ENCODE results near the gene MMEL1. TPM values are rescaled to one million over a fixed set of nuclear protein-coding genes. Genes with fewer than 3 reads are reported as not detected.

MMEL1 gene
- total RNA-seq, 6 donors from 2014 or later = 2.9 to 5.5 (median 5.1) TPM; not detected in 2

DNA sequence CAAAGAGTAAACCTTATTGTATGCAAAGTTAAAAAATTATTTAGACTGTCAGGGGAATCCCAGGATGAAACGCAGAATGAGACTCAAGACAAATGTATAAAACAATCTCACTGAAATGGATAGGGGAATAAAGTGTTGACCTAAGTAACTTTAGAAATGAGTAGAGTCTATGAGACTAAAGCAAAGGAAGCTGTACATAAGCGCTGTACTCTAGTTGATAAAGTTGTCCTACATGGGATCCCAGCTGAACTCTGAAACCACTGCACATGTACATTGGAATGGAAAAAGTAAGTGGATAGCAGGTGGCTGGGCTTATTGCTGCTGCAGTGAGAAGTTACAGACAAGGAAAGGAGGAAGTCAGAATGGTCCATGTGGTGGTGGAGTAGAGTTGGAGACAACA lies 18.7 kb downstream of the MMEL1 start:
- no peak overlapping the region for H3K4me3 ChIP-seq
- DNase-seq (no peak), ATAC-seq (ENCODE audit: low FRiP score in 2 of 2) (no peak)
- H3K4me1 ChIP-seq = peaks cover 0 to 10% (median 5%) of the 10 kb centered on the region in 4 donors
- no peaks in the 10 kb centered on the region for H3K27me3 ChIP-seq
- no peak overlapping the region for H3K27ac ChIP-seq
- 89 to 98% methylated on average over 2 of the region's 2 CpGs for WGBS, 2 donors
- peaks cover 0 to 9% (median 5%) of the 10 kb centered on the region in 4 donors for H3K9me3 ChIP-seq
- no peak for TF ChIP-seq POLR2A (IDR thresholded peaks at IDR 0.05)
- TF ChIP-seq, protein P1, sequence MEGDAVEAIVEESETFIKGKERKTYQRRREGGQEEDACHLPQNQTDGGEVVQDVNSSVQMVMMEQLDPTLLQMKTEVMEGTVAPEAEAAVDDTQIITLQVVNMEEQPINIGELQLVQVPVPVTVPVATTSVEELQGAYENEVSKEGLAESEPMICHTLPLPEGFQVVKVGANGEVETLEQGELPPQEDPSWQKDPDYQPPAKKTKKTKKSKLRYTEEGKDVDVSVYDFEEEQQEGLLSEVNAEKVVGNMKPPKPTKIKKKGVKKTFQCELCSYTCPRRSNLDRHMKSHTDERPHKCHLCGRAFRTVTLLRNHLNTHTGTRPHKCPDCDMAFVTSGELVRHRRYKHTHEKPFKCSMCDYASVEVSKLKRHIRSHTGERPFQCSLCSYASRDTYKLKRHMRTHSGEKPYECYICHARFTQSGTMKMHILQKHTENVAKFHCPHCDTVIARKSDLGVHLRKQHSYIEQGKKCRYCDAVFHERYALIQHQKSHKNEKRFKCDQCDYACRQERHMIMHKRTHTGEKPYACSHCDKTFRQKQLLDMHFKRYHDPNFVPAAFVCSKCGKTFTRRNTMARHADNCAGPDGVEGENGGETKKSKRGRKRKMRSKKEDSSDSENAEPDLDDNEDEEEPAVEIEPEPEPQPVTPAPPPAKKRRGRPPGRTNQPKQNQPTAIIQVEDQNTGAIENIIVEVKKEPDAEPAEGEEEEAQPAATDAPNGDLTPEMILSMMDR (IDR thresholded peaks at IDR 0.05) = no peak
- TF ChIP-seq POLR2AphosphoS5 (IDR thresholded peaks at IDR 0.05) = no peak
- no peak for TF ChIP-seq EP300 (IDR thresholded peaks at IDR 0.05)
- no peaks in the 10 kb centered on the region for H3K36me3 ChIP-seq

DNA sequence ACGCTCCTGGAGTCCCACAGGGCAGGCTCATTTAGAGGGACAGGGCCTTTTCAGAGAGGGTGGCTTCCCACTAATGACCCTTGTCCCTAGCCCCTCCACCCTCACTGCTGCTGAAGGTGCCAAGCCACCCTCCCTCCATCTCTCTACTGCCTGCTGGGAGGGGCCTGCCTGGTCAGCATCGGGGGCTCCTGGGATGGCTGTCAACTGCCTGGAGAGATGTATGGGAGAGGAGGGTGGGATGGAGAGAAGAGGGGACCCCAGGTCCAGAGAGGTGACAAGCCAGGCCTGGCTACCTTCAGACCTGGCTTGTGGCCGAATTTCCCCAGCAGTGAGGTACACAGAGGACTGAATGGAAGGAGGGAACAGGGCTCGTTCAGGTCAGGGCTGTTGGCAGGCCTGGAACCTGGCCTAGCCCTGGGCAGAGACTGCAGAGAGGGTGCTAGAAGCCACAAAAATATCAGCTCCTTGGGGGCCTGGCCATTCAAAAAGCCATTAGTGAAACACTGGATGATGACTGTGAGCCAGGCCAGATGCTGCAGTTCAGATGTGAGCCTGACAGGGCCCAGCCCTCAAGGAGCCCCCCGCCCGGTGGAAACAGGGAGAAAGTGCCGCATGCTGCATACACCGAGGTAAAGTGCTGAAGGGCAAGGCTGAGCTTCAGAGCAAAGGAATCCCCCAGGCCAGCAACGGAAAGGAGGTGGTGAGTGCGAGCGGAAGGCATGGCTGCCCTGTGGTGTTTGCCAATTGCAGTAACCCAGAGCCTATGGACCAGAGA lies 20.0 kb downstream of the MMEL1 start:
- WGBS, 2 donors = 77 to 88% methylated on average over 11 of the region's 11 CpGs

DNA sequence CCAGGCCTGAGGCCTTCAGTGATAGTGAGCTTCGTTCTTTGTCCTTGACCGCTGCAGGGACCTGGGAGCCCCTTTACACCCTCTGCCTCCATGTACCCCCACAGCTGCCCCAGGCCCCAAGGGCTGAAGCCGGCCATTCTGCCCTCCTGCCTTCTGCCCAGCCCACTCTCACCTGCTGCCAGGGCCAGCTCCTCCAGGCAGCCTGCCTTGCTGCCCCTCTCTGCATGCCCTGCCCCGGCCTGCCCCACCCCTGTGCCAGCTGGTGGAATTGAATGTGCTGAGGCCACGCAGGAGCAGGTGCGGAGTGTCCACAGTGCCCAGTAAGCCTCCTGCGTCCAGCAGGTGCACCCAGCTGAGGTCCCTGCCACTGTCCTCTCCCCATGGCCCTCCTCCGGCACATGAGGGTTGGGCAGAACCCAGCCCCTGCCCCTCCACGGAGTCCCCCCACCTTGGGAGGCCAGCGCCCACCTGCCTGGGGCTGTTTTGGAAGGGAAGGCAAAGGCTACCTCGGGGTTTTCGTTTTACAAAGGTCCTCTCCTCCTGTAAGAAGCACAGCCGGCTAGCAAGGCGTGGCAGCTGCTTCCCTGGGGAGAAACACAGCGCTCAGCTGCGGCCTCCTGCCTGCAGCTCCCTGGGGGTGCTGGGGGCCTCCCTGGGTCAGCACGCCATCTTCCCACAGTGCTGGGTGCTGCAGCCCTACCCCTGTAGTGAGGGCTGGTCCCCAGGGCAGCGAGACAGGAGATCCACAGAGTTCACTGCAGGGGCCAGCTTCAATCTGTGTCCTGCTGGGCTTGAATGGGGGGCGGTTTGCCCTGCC lies 21.0 kb downstream of the MMEL1 start:
- 87 to 98% methylated on average over 5 to 13 of the region's 19 CpGs for WGBS, 2 donors
- H3K4me1 ChIP-seq = peaks cover 0 to 17% (median 7%) of the 10 kb centered on the region in 4 donors
- H3K27ac ChIP-seq = no peak overlapping the region
- no peak overlapping the region for H3K4me3 ChIP-seq
- peaks cover 0 to 9% (median 5%) of the 10 kb centered on the region in 4 donors for H3K9me3 ChIP-seq
- DNase-seq = peak in 1 of 2 donors; percentile 59
- TF ChIP-seq, protein P1 (IDR thresholded peaks at IDR 0.05) = no peak
- TF ChIP-seq POLR2A (IDR thresholded peaks at IDR 0.05) (no peak), POLR2AphosphoS5 (IDR thresholded peaks at IDR 0.05) (no peak), EP300 (IDR thresholded peaks at IDR 0.05) (no peak)
- no peak for ATAC-seq (ENCODE audit: low FRiP score in 2 of 2)
- H3K36me3 ChIP-seq = no peaks in the 10 kb centered on the region
- H3K27me3 ChIP-seq = no peaks in the 10 kb centered on the region

More for the DNA sequence above, 20.0 kb downstream of the MMEL1 start:
- ATAC-seq (ENCODE audit: low FRiP score in 2 of 2) (no peak), DNase-seq (peak in 1 of 2 donors; percentile 23)
- no peak for TF ChIP-seq POLR2A (IDR thresholded peaks at IDR 0.05)
- no peak for TF ChIP-seq POLR2AphosphoS5 (IDR thresholded peaks at IDR 0.05)
- TF ChIP-seq, protein P1 (IDR thresholded peaks at IDR 0.05) = no peak
- TF ChIP-seq EP300 (IDR thresholded peaks at IDR 0.05) = no peak
- Histone ChIP-seq H3K27me3 (no peaks in the 10 kb centered on the region), H3K4me3 (no peak overlapping the region), H3K36me3 (no peaks in the 10 kb centered on the region), H3K4me1 (peaks cover 0 to 11% (median 7%) of the 10 kb centered on the region in 4 donors), H3K9me3 (peaks cover 0 to 9% (median 5%) of the 10 kb centered on the region in 4 donors), H3K27ac (no peak overlapping the region)

DNA sequence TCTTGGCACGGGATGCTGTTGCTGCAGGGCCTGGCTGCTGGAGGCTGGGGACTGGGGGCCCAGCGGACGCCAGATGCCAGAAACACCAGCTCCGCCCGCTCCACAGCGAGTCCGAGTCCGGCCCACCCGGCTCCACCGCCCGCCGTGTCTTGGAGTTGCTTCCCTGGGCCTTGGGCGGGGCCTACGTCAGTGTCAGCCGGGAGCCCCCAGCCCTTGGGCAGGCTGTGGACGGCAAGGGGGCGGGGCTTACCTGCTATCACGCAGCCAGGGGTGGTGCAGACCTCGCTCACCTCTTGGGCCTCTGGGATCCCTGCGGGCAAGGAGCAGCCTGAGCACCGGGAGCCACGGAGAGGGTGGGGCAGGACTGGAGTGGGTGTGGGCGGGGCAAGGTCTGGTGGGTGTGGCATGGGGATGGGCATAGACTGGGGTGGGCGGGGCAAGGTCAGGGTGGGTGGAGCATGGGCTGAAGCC lies 21.8 kb downstream of the MMEL1 start:
- Histone ChIP-seq H3K4me1 (peaks cover 0 to 17% (median 7%) of the 10 kb centered on the region in 4 donors), H3K9me3 (peaks cover 0 to 9% (median 4%) of the 10 kb centered on the region in 4 donors), H3K27me3 (no peaks in the 10 kb centered on the region), H3K36me3 (no peaks in the 10 kb centered on the region), H3K27ac (no peak overlapping the region), H3K4me3 (peak overlapping the region in 3 of 4 donors; percentile 20 to 39 (median 21))
- TF ChIP-seq POLR2A (IDR thresholded peaks at IDR 0.05) (no peak), EP300 (IDR thresholded peaks at IDR 0.05) (no peak), POLR2AphosphoS5 (IDR thresholded peaks at IDR 0.05) (no peak)
- TF ChIP-seq, protein P1 (IDR thresholded peaks at IDR 0.05) = no peak
- DNase-seq = peak; percentile 55 to 82
- ATAC-seq (ENCODE audit: low FRiP score in 2 of 2) = peak; percentile 32 to 48
- 9 to 40% methylated on average over 4 to 24 of the region's 24 CpGs for WGBS, 2 donors
